VCaP (cell line): ENCODE data around the gene TCP10L.
A peak's percentile ranks its signal among the peaks of the same experiment; 100 is the strongest.
"Not testable (repeated sequence)": the region's sequence is repeated elsewhere in the genome, so short reads cannot be mapped to it uniquely, and the experiment has no call there.

Experiments used
- H3K27ac ChIP-seq: fragments of 450-650 bp; 2 replicates; pipeline ENCODE4 v1.5.1; 2017
- TF ChIP-seq, protein P1 (sequence below): fragments of 450-650 bp; conservative IDR thresholded peaks from 2 replicates; pipeline ENCODE4 v1.5.1; 2017; ENCODE audit warnings: mild to moderate bottlenecking, moderate library complexity

TCP10L gene

GRCh38 chr21:32569261-32570230, 15.8 kb downstream of the TCP10L start:
- H3K27ac ChIP-seq: peak overlapping the region; percentile 77
- TF ChIP-seq, protein P1, sequence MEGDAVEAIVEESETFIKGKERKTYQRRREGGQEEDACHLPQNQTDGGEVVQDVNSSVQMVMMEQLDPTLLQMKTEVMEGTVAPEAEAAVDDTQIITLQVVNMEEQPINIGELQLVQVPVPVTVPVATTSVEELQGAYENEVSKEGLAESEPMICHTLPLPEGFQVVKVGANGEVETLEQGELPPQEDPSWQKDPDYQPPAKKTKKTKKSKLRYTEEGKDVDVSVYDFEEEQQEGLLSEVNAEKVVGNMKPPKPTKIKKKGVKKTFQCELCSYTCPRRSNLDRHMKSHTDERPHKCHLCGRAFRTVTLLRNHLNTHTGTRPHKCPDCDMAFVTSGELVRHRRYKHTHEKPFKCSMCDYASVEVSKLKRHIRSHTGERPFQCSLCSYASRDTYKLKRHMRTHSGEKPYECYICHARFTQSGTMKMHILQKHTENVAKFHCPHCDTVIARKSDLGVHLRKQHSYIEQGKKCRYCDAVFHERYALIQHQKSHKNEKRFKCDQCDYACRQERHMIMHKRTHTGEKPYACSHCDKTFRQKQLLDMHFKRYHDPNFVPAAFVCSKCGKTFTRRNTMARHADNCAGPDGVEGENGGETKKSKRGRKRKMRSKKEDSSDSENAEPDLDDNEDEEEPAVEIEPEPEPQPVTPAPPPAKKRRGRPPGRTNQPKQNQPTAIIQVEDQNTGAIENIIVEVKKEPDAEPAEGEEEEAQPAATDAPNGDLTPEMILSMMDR: peak; percentile 98

- TF ChIP-seq, protein P1: no peak
Measured at GRCh38 chr21:32567626-32568025, 17.7 kb downstream of the TCP10L start.

GRCh38 chr21:32566741-32567389, 18.5 kb downstream of the TCP10L start:
- TF ChIP-seq, protein P1: no peak
- H3K27ac ChIP-seq: no peak overlapping the region

More at GRCh38 chr21:32567626-32568025, 17.7 kb downstream of the TCP10L start:
- no peak overlapping the region for H3K27ac ChIP-seq

DNA sequence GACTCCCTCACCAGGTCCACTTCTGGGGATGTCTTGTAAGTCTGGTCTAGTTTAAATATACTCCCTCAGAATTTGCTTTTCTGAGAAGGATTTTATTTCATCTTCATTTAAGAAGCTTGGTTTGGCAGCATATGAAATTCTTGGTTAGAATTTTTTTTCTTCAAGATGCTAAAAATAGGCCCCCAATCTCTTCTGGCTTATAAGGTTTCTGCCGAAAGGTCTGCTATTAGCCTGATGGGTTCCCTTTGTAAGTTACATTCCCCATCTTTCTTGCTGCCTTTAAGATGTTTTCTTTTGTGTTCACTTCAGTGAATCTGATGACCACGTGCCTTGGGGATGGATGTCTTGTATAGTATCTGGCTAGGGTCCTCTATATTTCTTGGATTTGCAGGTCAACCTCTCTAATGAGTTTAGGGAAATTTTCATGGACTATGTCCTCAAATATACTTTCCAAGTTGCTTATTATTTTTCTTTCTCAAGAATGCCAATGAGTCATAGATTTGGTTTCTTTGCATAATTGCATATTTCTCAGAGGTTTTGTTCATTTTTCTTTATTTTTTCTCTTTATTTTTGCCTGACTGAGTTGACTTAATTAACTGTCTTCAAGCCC, 19.4 kb downstream of the TCP10L start:
- no peak overlapping the region for H3K27ac ChIP-seq
- TF ChIP-seq, protein P1: no peak

DNA sequence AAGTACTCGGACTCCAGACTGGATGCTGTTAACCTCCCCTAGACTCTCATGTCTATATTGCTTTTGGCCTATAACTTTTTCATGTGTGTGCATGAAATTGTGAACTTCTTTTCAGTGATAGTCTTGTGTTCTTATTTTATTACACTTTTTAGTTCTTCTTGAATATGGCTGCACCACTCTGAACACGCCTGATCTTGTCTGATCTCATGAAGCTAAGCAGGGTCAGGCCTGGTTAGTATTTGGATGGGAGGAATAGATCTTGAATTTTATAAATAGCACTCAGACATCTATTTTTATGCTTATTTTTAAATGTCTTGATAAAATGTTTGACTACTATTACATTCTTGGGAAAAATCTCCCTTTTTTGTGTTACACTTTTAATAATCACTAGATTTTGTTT, 22.4 kb downstream of the TCP10L start:
- TF ChIP-seq, protein P1: no peak
- no peak overlapping the region for H3K27ac ChIP-seq

DNA sequence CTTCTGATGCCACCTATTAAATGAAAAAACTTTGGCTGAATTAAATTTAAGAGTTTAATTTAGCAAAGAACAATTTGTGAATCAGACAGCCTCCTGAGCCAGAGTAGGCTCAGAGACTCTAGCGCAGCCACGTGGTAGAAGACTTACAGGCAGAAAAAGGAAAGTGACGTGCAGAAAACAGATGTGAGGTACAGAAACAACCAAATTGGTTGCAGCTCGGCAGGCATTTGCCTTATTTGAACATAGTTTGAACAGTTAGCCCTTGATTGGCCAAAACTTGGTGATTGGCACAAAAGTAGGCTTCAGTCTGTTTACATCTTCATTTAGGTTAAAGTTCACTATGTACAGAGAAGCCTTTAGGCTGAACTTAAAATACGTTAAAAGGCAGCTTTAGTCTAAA, 22.9 kb downstream of the TCP10L start:
- TF ChIP-seq, protein P1: peak; percentile 46
- no peak overlapping the region for H3K27ac ChIP-seq

- not testable (repeated sequence) for H3K27ac ChIP-seq
Measured at GRCh38 chr21:32561476-32561875, 23.8 kb downstream of the TCP10L start.
